SU-DHL-6 (cell line): Measurements from ENCODE around the gene SCARF1.

Source experiments
- H2AFZ ChIP-seq: fragments of 200-600 bp; sonication (generic); 2 replicates; pipeline ENCODE4 v1.6.1; 2014; ENCODE audit warnings: low read depth, mild to moderate bottlenecking, moderate library complexity, mixed read lengths, antibody characterized with exemption, low read length; ENCODE audit not compliant: severe bottlenecking
- H3F3A ChIP-seq: fragments of 200-600 bp; shearing (Covaris generic); 2 replicates; pipeline ENCODE4 v1.6.0; 2016; ENCODE audit warnings: antibody characterized with exemption, mild to moderate bottlenecking; ENCODE audit not compliant: insufficient read depth
- H3K27ac ChIP-seq: fragments of 200-600 bp; sonication (generic); 2 replicates; pipeline ENCODE4 v1.5.1; 2016; ENCODE audit warnings: low read depth, mild to moderate bottlenecking, low read length, moderate library complexity, mixed read lengths
- H3K27me3 ChIP-seq: fragments of 200-600 bp; sonication (generic), shearing (Covaris generic); 2 replicates; pipeline ENCODE4 v1.6.0; 2014; ENCODE audit warnings: mild to moderate bottlenecking, low read length
- H3K36me3 ChIP-seq: fragments of 200-600 bp; sonication (generic); 2 replicates; pipeline ENCODE4 v1.6.1; 2014; ENCODE audit warnings: mild to moderate bottlenecking, low read length, mixed read lengths
- H3K4me2 ChIP-seq: fragments of 300-600, 200-600 bp; shearing (Covaris generic), sonication (generic); 2 replicates; pipeline ENCODE4 v1.6.0; 2014; ENCODE audit warnings: low read length, low read depth, mild to moderate bottlenecking; ENCODE audit not compliant: poor library complexity, severe bottlenecking
- H3K4me3 ChIP-seq: fragments of 200-600 bp; sonication (generic); 2 replicates; pipeline ENCODE4 v1.5.1; 2014; ENCODE audit warnings: antibody characterized with exemption, low read length, mild to moderate bottlenecking, mixed read lengths; ENCODE audit not compliant: insufficient read depth, poor library complexity, severe bottlenecking
- H3K79me2 ChIP-seq: fragments of 200-600 bp; sonication (generic); 2 replicates; pipeline ENCODE4 v1.6.1; 2014; ENCODE audit warnings: mild to moderate bottlenecking, low read length, moderate library complexity; ENCODE audit not compliant: insufficient read depth
- H3K9ac ChIP-seq: fragments of 200-600 bp; sonication (generic); 2 replicates; pipeline ENCODE4 v1.7.0; 2014; ENCODE audit warnings: mild to moderate bottlenecking, low read length
- H3K9me2 ChIP-seq: fragments of 200-600 bp; sonication (generic); replicated peaks from 2 replicates; pipeline ENCODE4 v1.6.1; 2014; ENCODE audit warnings: low read length; ENCODE audit not compliant: insufficient read depth
- H3K9me3 ChIP-seq: fragments of 200-600 bp; sonication (generic); 2 replicates; pipeline ENCODE4 v1.6.1; 2014; ENCODE audit warnings: low read length, mixed read lengths; ENCODE audit not compliant: insufficient read depth
- H4K20me1 ChIP-seq: fragments of 200-600 bp; sonication (generic); 2 replicates; pipeline ENCODE4 v1.6.1; 2014; ENCODE audit warnings: low read depth, mild to moderate bottlenecking, antibody characterized with exemption, low read length, moderate library complexity, mixed read lengths
- EZH2phosphoT487 ChIP-seq: fragments of 200-600 bp; sonication (generic), shearing (Covaris generic); conservative IDR thresholded peaks from 2 replicates; pipeline ENCODE4 v1.6.1; 2018; ENCODE audit warnings: mild to moderate bottlenecking, antibody characterized with exemption, low read length, moderate library complexity, mixed read lengths
- TF ChIP-seq, protein P1 (sequence below): fragments of 200-600 bp; sonication (generic); IDR thresholded peaks from one replicate; pipeline ENCODE4 v1.5.1; 2017; ENCODE audit warnings: antibody characterized with exemption, mild to moderate bottlenecking, low read length, moderate library complexity; ENCODE audit not compliant: insufficient read depth, poor library complexity, severe bottlenecking

SCARF1 gene

GRCh38 chr17:1686086-1686485 is 40.6 kb upstream of the SCARF1 start:
- no peaks in the 10 kb centered on the region for H3K27me3 ChIP-seq
- H3K79me2 ChIP-seq, result peaks cover 30% of the 10 kb centered on the region
- H3K27ac ChIP-seq, result no peak overlapping the region
- H2AFZ ChIP-seq, result no peak overlapping the region
- H3F3A ChIP-seq, result no peaks in the 10 kb centered on the region
- H3K9me3 ChIP-seq, result no peaks in the 10 kb centered on the region
- H4K20me1 ChIP-seq, result peaks cover 7% of the 10 kb centered on the region; the same call in 1 of the 2 replicates
- TF ChIP-seq EZH2phosphoT487, result no peak
- TF ChIP-seq, protein P1, sequence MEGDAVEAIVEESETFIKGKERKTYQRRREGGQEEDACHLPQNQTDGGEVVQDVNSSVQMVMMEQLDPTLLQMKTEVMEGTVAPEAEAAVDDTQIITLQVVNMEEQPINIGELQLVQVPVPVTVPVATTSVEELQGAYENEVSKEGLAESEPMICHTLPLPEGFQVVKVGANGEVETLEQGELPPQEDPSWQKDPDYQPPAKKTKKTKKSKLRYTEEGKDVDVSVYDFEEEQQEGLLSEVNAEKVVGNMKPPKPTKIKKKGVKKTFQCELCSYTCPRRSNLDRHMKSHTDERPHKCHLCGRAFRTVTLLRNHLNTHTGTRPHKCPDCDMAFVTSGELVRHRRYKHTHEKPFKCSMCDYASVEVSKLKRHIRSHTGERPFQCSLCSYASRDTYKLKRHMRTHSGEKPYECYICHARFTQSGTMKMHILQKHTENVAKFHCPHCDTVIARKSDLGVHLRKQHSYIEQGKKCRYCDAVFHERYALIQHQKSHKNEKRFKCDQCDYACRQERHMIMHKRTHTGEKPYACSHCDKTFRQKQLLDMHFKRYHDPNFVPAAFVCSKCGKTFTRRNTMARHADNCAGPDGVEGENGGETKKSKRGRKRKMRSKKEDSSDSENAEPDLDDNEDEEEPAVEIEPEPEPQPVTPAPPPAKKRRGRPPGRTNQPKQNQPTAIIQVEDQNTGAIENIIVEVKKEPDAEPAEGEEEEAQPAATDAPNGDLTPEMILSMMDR, result no peak
- H3K9ac ChIP-seq, result no peak overlapping the region
- peaks cover 11% of the 10 kb centered on the region for H3K36me3 ChIP-seq
- H3K9me2 ChIP-seq, result no peaks in the 10 kb centered on the region
- no peak overlapping the region for H3K4me2 ChIP-seq
- H3K4me3 ChIP-seq, result no peak overlapping the region

- Histone ChIP-seq H4K20me1 (peaks cover 7% of the 10 kb centered on the region; the same call in 1 of the 2 replicates), H3K27me3 (no peaks in the 10 kb centered on the region), H3F3A (no peaks in the 10 kb centered on the region), H3K4me3 (peak within 1 kb of the TSS; percentile 90), H3K27ac (peak within 1 kb of the TSS; percentile 43), H2AFZ (peak within 1 kb of the TSS; percentile 71), H3K4me2 (peak within 1 kb of the TSS; percentile 81), H3K79me2 (peaks cover 30% of the 10 kb centered on the region), H3K9me2 (no peaks in the 10 kb centered on the region), H3K36me3 (peaks cover 19% of the 10 kb centered on the region), H3K9me3 (no peaks in the 10 kb centered on the region), H3K9ac (peak within 1 kb of the TSS; percentile 91)
- TF ChIP-seq, protein P1, result no peak
- TF ChIP-seq EZH2phosphoT487, result no peak
Measured at GRCh38 chr17:1684378-1685189, 39.1 kb upstream of the SCARF1 start, which contains the start of gene PRPF8. PRPF8 (minus strand) TSS chr17:1684867; CDS start chr17:1684571, 296 bp downstream.

GRCh38 chr17:1683459-1683858 is 37.9 kb upstream of the SCARF1 start:
- TF ChIP-seq EZH2phosphoT487, result no peak
- TF ChIP-seq, protein P1, result no peak
- Histone ChIP-seq H3K79me2 (peaks cover 30% of the 10 kb centered on the region), H3K4me3 (peak overlapping the region; percentile 90), H3K27me3 (no peaks in the 10 kb centered on the region), H4K20me1 (peaks cover 7% of the 10 kb centered on the region; the same call in 1 of the 2 replicates), H2AFZ (no peak overlapping the region), H3F3A (no peaks in the 10 kb centered on the region), H3K36me3 (peaks cover 25% of the 10 kb centered on the region), H3K27ac (no peak overlapping the region), H3K9me2 (no peaks in the 10 kb centered on the region), H3K4me2 (peak overlapping the region; percentile 81), H3K9me3 (no peaks in the 10 kb centered on the region), H3K9ac (peak overlapping the region; percentile 91)
